Chondrocyte (in vitro differentiated cells): ENCODE results near the gene KRTAP10-5. TPM values are rescaled to one million over a fixed set of nuclear protein-coding genes. Genes with fewer than 3 reads are reported as not detected.
"Not testable (repeated sequence)": the region's sequence is repeated elsewhere in the genome, so short reads cannot be mapped to it uniquely, and the experiment has no call there.

Experiments used
- DNase-seq: peaks from one replicate; pipeline ENCODE4 v3.0.0; 2021; ENCODE audit warnings: mixed read lengths, low spot score
- H3K27ac Mint-ChIP-seq: one replicate; pipeline ENCODE4 v1.8.0; 2021; ENCODE audit warnings: mild to moderate bottlenecking, moderate library complexity, mixed read lengths; ENCODE audit not compliant: unreplicated experiment
- H3K27me3 Mint-ChIP-seq: 2 replicates; pipeline ENCODE4 v1.8.0; 2021; ENCODE audit warnings: low read depth, mixed read lengths
- H3K36me3 Mint-ChIP-seq: 2 replicates; pipeline ENCODE4 v1.8.0; 2021; ENCODE audit warnings: low read depth, mixed read lengths
- H3K4me1 Mint-ChIP-seq: 2 replicates; pipeline ENCODE4 v1.8.0; 2021; ENCODE audit warnings: low read depth, mild to moderate bottlenecking, mixed read lengths
- H3K4me3 Mint-ChIP-seq: one replicate; pipeline ENCODE4 v1.8.0; 2021; ENCODE audit warnings: mild to moderate bottlenecking, moderate library complexity, mixed read lengths; ENCODE audit not compliant: unreplicated experiment
- H3K9me3 Mint-ChIP-seq: 2 replicates; pipeline ENCODE4 v1.8.0; 2021; ENCODE audit warnings: low read depth, mixed read lengths
- long read RNA-seq: library from polyadenylated mRNA; stranded (forward); transcript quantifications from one replicate; pipeline ENCODE4 v2.0.0, GENCODE V29; 2021
- total RNA-seq: library from RNA; stranded (reverse); gene quantifications from 3 replicates; pipeline ENCODE4 v1.2.1, GENCODE V29; 2021
- TF ChIP-seq, protein P1 (sequence below): fragments of 200-600 bp; sonication (generic); IDR thresholded peaks from 2 replicates; pipeline ENCODE4 v1.5.0; 2021; ENCODE audit warnings: antibody characterized with exemption, mild to moderate bottlenecking, moderate library complexity

KRTAP10-5 gene, protein sequence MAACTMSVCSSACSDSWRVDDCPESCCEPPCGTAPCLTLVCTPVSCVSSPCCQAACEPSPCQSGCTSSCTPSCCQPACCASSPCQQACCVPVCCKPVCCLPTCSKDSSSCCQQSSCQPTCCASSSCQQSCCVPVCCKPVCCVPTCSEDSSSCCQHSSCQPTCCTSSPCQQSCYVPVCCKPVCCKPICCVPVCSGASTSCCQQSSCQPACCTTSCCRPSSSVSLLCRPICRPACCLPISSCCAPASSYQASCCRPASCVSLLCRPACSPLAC
- total RNA-seq: not detected in 3 replicates
- long read RNA-seq: 0 reads

DNA sequence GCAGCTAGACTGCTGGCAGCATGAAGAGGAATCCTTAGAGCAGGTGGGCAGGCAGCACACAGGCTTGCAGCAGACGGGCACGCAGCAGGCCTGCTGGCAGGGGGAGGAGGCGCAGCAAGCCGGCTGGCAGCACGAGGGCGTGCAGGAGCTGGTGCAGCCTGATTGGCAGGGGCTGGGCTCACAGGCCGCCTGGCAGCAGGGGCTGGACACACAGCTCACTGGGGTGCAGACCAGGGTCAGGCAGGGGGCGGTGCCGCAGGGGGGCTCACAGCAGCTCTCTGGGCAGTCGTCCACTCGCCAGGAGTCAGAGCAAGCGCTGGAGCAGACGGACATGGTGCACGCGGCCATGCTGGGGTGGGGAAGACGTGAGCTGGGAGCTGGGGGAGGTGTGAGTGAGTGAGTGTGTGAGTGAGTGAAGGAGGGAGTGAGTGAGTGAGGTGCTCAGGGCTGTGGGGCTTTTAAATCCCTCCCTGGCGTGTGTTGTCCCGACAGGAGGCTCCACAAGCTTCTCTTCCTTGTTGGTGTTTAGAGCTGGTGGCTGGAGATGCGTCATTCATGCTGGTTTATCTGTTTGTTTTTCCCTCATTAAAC lies at the start of gene KRTAP10-5:
Gene KRTAP10-5 (minus strand): TSS at position 374 of the 591 bp plus-strand sequence. CDS start 26 bp downstream, at position 348.
- DNase-seq, H3K27ac Mint-ChIP-seq, H3K4me3 Mint-ChIP-seq, H3K4me1 Mint-ChIP-seq, H3K36me3 Mint-ChIP-seq: not testable (repeated sequence)
- Mint-ChIP-seq H3K9me3 (peaks cover 25% of the 10 kb centered on the region), H3K27me3 (peaks cover 34% of the 10 kb centered on the region)

DNA sequence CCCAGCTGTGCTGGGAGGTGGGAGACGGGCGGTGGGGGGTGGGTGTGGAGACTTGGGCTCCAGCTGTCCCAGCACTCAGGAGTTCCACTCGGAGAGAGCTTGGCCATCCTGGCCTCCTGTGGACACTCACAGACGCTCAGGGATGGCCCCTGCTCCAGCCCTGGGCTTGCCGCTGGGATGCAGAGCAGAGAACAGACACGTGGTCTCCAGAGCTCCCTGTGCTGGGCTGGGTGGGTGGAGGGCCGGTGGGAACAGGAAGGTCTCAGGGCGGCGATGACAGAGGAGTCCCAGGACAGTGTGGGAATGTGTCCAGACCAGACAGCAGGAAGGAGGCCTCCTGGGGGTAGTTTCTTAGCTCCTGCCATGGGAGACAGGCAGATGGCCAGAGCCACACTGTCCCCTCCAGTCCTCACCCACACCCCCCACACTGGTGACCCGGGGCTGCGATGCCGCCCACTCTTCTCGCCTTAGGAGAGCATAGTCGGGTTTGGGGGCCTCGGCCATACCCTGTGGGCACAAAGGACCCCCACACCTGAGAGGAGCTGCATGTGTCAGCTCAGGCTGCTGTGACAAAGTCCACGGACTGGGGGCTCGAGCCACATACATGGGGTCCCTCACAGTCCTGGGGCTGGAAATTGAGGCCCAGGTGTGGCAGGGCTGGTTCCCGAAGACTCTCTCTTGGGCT lies 48.4 kb upstream of the KRTAP10-5 start:
- peaks cover 45% of the 10 kb centered on the region for H3K9me3 Mint-ChIP-seq

DNA sequence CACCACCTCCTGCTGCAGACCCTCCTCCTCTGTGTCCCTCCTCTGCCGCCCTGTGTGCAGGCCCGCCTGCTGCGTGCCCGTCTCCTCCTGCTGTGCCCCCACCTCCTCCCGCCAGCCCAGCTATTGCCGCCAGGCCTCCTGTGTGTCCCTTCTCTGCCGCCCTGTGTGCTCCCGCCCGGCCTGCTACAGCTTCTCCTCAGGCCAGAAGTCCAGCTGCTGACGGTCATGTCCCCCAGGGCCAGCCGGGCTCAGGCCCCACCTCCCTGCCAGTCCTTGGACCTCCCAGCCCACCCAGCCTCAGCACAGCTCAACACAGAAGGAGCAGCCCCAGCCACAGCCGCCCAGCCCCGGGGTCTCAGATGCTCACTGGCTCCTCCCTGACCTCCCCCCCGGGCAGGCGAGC lies 47.4 kb upstream of the KRTAP10-5 start:
- peaks cover 47% of the 10 kb centered on the region for H3K9me3 Mint-ChIP-seq
- H3K27me3 Mint-ChIP-seq: not testable (repeated sequence)

More for the DNA sequence above, 48.4 kb upstream of the KRTAP10-5 start:
- Mint-ChIP-seq H3K36me3 (peaks cover 15% of the 10 kb centered on the region), H3K27ac (no peak overlapping the region), H3K27me3 (peaks cover 8% of the 10 kb centered on the region), H3K4me3 (no peak overlapping the region), H3K4me1 (no peaks in the 10 kb centered on the region)
- TF ChIP-seq, protein P1, sequence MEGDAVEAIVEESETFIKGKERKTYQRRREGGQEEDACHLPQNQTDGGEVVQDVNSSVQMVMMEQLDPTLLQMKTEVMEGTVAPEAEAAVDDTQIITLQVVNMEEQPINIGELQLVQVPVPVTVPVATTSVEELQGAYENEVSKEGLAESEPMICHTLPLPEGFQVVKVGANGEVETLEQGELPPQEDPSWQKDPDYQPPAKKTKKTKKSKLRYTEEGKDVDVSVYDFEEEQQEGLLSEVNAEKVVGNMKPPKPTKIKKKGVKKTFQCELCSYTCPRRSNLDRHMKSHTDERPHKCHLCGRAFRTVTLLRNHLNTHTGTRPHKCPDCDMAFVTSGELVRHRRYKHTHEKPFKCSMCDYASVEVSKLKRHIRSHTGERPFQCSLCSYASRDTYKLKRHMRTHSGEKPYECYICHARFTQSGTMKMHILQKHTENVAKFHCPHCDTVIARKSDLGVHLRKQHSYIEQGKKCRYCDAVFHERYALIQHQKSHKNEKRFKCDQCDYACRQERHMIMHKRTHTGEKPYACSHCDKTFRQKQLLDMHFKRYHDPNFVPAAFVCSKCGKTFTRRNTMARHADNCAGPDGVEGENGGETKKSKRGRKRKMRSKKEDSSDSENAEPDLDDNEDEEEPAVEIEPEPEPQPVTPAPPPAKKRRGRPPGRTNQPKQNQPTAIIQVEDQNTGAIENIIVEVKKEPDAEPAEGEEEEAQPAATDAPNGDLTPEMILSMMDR: no peak
- DNase-seq: peak; percentile 73

DNA sequence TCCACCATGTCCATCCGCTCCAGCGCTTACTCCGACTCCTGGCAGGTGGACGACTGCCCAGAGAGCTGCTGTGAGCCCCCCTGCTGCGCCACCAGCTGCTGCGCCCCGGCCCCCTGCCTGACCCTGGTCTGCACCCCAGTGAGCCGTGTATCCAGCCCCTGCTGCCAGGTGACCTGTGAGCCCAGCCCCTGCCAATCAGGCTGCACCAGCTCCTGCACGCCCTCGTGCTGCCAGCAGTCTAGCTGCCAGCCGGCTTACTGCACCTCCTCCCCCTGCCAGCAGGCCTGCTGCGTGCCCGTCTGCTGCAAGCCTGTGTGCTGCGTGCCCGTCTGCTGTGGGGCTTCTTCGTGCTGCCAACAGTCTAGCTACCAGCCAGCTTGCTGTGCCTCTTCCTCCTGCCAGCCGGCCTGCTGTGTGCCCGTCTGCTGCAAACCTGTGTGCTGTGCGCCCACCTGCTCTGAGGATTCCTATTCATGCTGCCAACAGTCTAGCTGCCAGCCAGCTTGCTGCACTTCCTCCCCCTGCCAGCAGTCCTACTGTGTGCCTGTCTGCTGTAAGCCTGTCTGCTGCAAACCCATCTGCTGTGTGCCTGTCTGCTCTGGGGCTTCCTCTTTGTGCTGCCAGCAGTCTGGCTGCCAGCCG lies 46.9 kb upstream of the KRTAP10-5 start:
- DNase-seq: peak; percentile 59
- H3K36me3 Mint-ChIP-seq: peaks cover 18% of the 10 kb centered on the region
- H3K27ac Mint-ChIP-seq, H3K4me3 Mint-ChIP-seq, H3K27me3 Mint-ChIP-seq, H3K4me1 Mint-ChIP-seq: not testable (repeated sequence)
- peaks cover 48% of the 10 kb centered on the region for H3K9me3 Mint-ChIP-seq

More for the DNA sequence above, 47.4 kb upstream of the KRTAP10-5 start:
- not testable (repeated sequence) for H3K4me1 Mint-ChIP-seq, H3K27ac Mint-ChIP-seq, H3K4me3 Mint-ChIP-seq
- DNase-seq: peak; percentile 85
- H3K36me3 Mint-ChIP-seq: peaks cover 18% of the 10 kb centered on the region

DNA sequence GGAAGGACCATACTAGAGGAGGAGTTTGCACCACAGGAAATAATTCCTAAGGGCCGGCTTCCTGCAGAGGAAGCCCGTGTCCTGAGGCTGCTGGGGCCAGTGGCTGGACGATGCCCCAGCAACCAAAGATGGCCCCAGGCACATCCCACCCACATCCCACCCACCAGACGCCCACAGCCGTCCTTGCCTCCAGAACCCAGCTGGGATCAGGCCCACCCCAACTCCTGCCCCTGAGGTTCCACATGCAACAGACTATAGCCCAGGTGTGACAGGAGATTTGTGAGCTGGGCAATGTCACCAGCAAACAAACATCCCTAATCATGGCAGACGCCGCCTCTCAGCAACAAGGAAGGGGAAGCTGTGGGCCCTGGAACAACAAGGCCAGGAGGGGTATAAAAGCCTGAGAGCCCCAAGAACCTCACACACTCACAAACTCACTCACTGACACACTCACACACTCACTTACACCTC lies 46.3 kb upstream of the KRTAP10-5 start, which contains the start of gene KRTAP10-9:
Gene KRTAP10-9 (plus strand): TSS at position 421 of the 471 bp plus-strand sequence. CDS start 79 bp downstream, outside the sequence.
- Mint-ChIP-seq H3K4me3 (no peak within 1 kb of the TSS), H3K27me3 (peaks cover 8% of the 10 kb centered on the region), H3K27ac (no peak within 1 kb of the TSS), H3K4me1 (no peaks in the 10 kb centered on the region), H3K36me3 (peaks cover 15% of the 10 kb centered on the region), H3K9me3 (peaks cover 45% of the 10 kb centered on the region)
- no peak for DNase-seq
- TF ChIP-seq, protein P1: no peak

DNA sequence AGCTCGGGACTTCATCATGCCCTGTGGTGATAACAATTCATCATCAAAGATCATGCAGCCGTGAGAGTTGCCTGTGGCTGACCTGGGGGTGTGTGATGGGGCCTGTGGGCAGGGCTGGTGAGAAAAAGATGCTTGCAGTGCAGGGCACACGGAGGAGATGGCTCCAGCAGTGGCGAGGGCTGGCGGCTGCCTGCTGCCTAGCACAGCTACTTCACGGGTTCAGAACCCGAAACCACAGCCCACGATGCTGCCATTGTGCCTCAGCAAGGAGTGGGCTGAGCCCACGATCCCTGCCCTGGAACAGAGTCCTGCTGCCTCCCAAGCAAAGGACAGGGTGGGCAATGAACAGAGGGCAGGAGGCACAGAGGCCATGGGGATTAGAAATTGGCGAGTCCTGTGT lies 45.9 kb upstream of the KRTAP10-5 start:
- Mint-ChIP-seq H3K9me3 (peaks cover 40% of the 10 kb centered on the region), H3K27ac (no peak overlapping the region), H3K27me3 (peaks cover 8% of the 10 kb centered on the region), H3K36me3 (peaks cover 13% of the 10 kb centered on the region), H3K4me1 (no peaks in the 10 kb centered on the region), H3K4me3 (no peak overlapping the region)
- TF ChIP-seq, protein P1: no peak
- DNase-seq: no peak
